ENCODE data around the gene CC2D1A.

CC2D1A gene

GRCh38 chr19:13955662-13956364 is 49.8 kb downstream of the CC2D1A start:
- Histone ChIP-seq H2AK5ac (ENCODE audit: low read length, severe bottlenecking) (no peak overlapping the region), H4K8ac (ENCODE audit: low read length) (no peak overlapping the region), H3K27ac (ENCODE audit: low read length, poor library complexity, severe bottlenecking) (no peak overlapping the region), H2BK5ac (ENCODE audit: low read depth, low read length, poor library complexity, severe bottlenecking) (no peak overlapping the region), H3K4me2 (ENCODE audit: low read length, poor library complexity, severe bottlenecking) (no peak overlapping the region), H2AFZ (ENCODE audit: low read depth, low read length) (no peak overlapping the region), H3K4me1 (ENCODE audit: control insufficient read depth, insufficient read depth, low read depth, low read length) (peaks cover 19% of the 10 kb centered on the region), H3K9me3 (ENCODE audit: control insufficient read depth, low read length) (no peaks in the 10 kb centered on the region), H3K4ac (ENCODE audit: low read depth in 1 of 2, low read length in 2 of 2) (no peak overlapping the region), H3K79me1 (replicated peaks; ENCODE audit: low read length, poor library complexity, severe bottlenecking) (peaks cover 44% of the 10 kb centered on the region), H2BK15ac (ENCODE audit: low read depth, poor library complexity, severe bottlenecking) (no peak overlapping the region), H3K27me3 (ENCODE audit: control insufficient read depth in 1 of 2, insufficient read depth in 1 of 2, low read length in 2 of 2) (no peaks in the 10 kb centered on the region), H2BK120ac (ENCODE audit: low read depth, low read length) (no peak overlapping the region), H3K18ac (ENCODE audit: low read depth in 1 of 2, low read length in 2 of 2) (no peak overlapping the region), H3K9ac (ENCODE audit: low read length) (no peak overlapping the region), H3K36me3 (ENCODE audit: control insufficient read depth in 1 of 2, insufficient read depth in 2 of 2, low read depth in 1 of 2, low read length in 2 of 2) (peaks cover 55 to 66% of the 10 kb centered on the region in 2 experiments), H3K14ac (ENCODE audit: low read length in 2 of 2) (no peak overlapping the region), H4K91ac (ENCODE audit: low read length) (no peak overlapping the region), H3K23ac (ENCODE audit: low read length in 2 of 2) (no peak overlapping the region), H3K4me3 (ENCODE audit: insufficient read depth in 1 of 2, low read depth in 1 of 2, low read length in 2 of 2) (no peak overlapping the region), H2BK12ac (ENCODE audit: low read length in 2 of 2) (no peak overlapping the region)
- WGBS = 97% methylated on average over 41 of the region's 42 CpGs
- DNase-seq = no peak

GRCh38 chr19:13956365-13956744 is 50.4 kb downstream of the CC2D1A start:
- no peak overlapping the region for H3K4me2 ChIP-seq (ENCODE audit: low read length, poor library complexity, severe bottlenecking)
- no peak overlapping the region for H2BK12ac ChIP-seq (ENCODE audit: low read length in 2 of 2)
- peaks cover 45% of the 10 kb centered on the region for H3K79me1 ChIP-seq (replicated peaks; ENCODE audit: low read length, poor library complexity, severe bottlenecking)
- H3K27ac ChIP-seq (ENCODE audit: low read length, poor library complexity, severe bottlenecking) = no peak overlapping the region
- peaks cover 19% of the 10 kb centered on the region for H3K4me1 ChIP-seq (ENCODE audit: control insufficient read depth, insufficient read depth, low read depth, low read length)
- H3K4ac ChIP-seq (ENCODE audit: low read depth in 1 of 2, low read length in 2 of 2) = no peak overlapping the region
- WGBS = 97% methylated on average over 16 of the region's 16 CpGs
- no peak overlapping the region for H2AK5ac ChIP-seq (ENCODE audit: low read length, severe bottlenecking)
- H3K14ac ChIP-seq (ENCODE audit: low read length in 2 of 2) = no peak overlapping the region
- H3K27me3 ChIP-seq (ENCODE audit: control insufficient read depth in 1 of 2, insufficient read depth in 1 of 2, low read length in 2 of 2) = no peaks in the 10 kb centered on the region
- no peaks in the 10 kb centered on the region for H3K9me3 ChIP-seq (ENCODE audit: control insufficient read depth, low read length)
- peaks cover 56 to 71% of the 10 kb centered on the region in 2 experiments for H3K36me3 ChIP-seq (ENCODE audit: control insufficient read depth in 1 of 2, insufficient read depth in 2 of 2, low read depth in 1 of 2, low read length in 2 of 2)
- H2BK5ac ChIP-seq (ENCODE audit: low read depth, low read length, poor library complexity, severe bottlenecking) = no peak overlapping the region
- no peak overlapping the region for H4K91ac ChIP-seq (ENCODE audit: low read length)
- H3K9ac ChIP-seq (ENCODE audit: low read length) = no peak overlapping the region
- no peak overlapping the region for H4K8ac ChIP-seq (ENCODE audit: low read length)
- DNase-seq = no peak
- no peak overlapping the region for H3K4me3 ChIP-seq (ENCODE audit: insufficient read depth in 1 of 2, low read depth in 1 of 2, low read length in 2 of 2)
- no peak overlapping the region for H3K18ac ChIP-seq (ENCODE audit: low read depth in 1 of 2, low read length in 2 of 2)
- no peak overlapping the region for H2AFZ ChIP-seq (ENCODE audit: low read depth, low read length)
- H2BK120ac ChIP-seq (ENCODE audit: low read depth, low read length) = no peak overlapping the region
- H3K23ac ChIP-seq (ENCODE audit: low read length in 2 of 2) = no peak overlapping the region
- H2BK15ac ChIP-seq (ENCODE audit: low read depth, poor library complexity, severe bottlenecking) = no peak overlapping the region

- H3K79me1 ChIP-seq (replicated peaks; ENCODE audit: low read length, poor library complexity, severe bottlenecking) = peaks cover 45% of the 10 kb centered on the region
- H2BK5ac ChIP-seq (ENCODE audit: low read depth, low read length, poor library complexity, severe bottlenecking) = no peak overlapping the region
- H3K9me3 ChIP-seq (ENCODE audit: control insufficient read depth, low read length) = no peaks in the 10 kb centered on the region
- H3K4me2 ChIP-seq (ENCODE audit: low read length, poor library complexity, severe bottlenecking) = no peak overlapping the region
- H4K8ac ChIP-seq (ENCODE audit: low read length) = no peak overlapping the region
- H3K36me3 ChIP-seq (ENCODE audit: control insufficient read depth in 1 of 2, insufficient read depth in 2 of 2, low read depth in 1 of 2, low read length in 2 of 2) = peaks cover 56 to 78% of the 10 kb centered on the region in 2 experiments
- H3K23ac ChIP-seq (ENCODE audit: low read length in 2 of 2) = no peak overlapping the region
- H3K9ac ChIP-seq (ENCODE audit: low read length) = no peak overlapping the region
- H3K14ac ChIP-seq (ENCODE audit: low read length in 2 of 2) = no peak overlapping the region
- WGBS = 94% methylated on average over 8 of the region's 8 CpGs
- no peak overlapping the region for H3K4ac ChIP-seq (ENCODE audit: low read depth in 1 of 2, low read length in 2 of 2)
- peaks cover 23% of the 10 kb centered on the region for H3K4me1 ChIP-seq (ENCODE audit: control insufficient read depth, insufficient read depth, low read depth, low read length)
- H3K27ac ChIP-seq (ENCODE audit: low read length, poor library complexity, severe bottlenecking) = no peak overlapping the region
- H3K27me3 ChIP-seq (ENCODE audit: control insufficient read depth in 1 of 2, insufficient read depth in 1 of 2, low read length in 2 of 2) = no peaks in the 10 kb centered on the region
- H3K4me3 ChIP-seq (ENCODE audit: insufficient read depth in 1 of 2, low read depth in 1 of 2, low read length in 2 of 2) = no peak overlapping the region
- H3K18ac ChIP-seq (ENCODE audit: low read depth in 1 of 2, low read length in 2 of 2) = no peak overlapping the region
- no peak for DNase-seq
- H2BK12ac ChIP-seq (ENCODE audit: low read length in 2 of 2) = no peak overlapping the region
- no peak overlapping the region for H2BK15ac ChIP-seq (ENCODE audit: low read depth, poor library complexity, severe bottlenecking)
- H2BK120ac ChIP-seq (ENCODE audit: low read depth, low read length) = no peak overlapping the region
- no peak overlapping the region for H4K91ac ChIP-seq (ENCODE audit: low read length)
- no peak overlapping the region for H2AK5ac ChIP-seq (ENCODE audit: low read length, severe bottlenecking)
- no peak overlapping the region for H2AFZ ChIP-seq (ENCODE audit: low read depth, low read length)
Measured at GRCh38 chr19:13957051-13957450, 51.0 kb downstream of the CC2D1A start.

GRCh38 chr19:13958043-13958442 is 52.0 kb downstream of the CC2D1A start:
- Histone ChIP-seq H3K36me3 (ENCODE audit: control insufficient read depth in 1 of 2, insufficient read depth in 2 of 2, low read depth in 1 of 2, low read length in 2 of 2) (peaks cover 56 to 85% of the 10 kb centered on the region in 2 experiments), H2BK5ac (ENCODE audit: low read depth, low read length, poor library complexity, severe bottlenecking) (no peak overlapping the region), H3K18ac (ENCODE audit: low read depth in 1 of 2, low read length in 2 of 2) (no peak overlapping the region), H3K79me1 (replicated peaks; ENCODE audit: low read length, poor library complexity, severe bottlenecking) (peaks cover 43% of the 10 kb centered on the region), H4K91ac (ENCODE audit: low read length) (no peak overlapping the region), H2AK5ac (ENCODE audit: low read length, severe bottlenecking) (no peak overlapping the region), H3K4me2 (ENCODE audit: low read length, poor library complexity, severe bottlenecking) (no peak overlapping the region), H2BK15ac (ENCODE audit: low read depth, poor library complexity, severe bottlenecking) (no peak overlapping the region), H2BK12ac (ENCODE audit: low read length in 2 of 2) (no peak overlapping the region), H3K9ac (ENCODE audit: low read length) (no peak overlapping the region), H3K27ac (ENCODE audit: low read length, poor library complexity, severe bottlenecking) (no peak overlapping the region), H4K8ac (ENCODE audit: low read length) (no peak overlapping the region), H3K27me3 (ENCODE audit: control insufficient read depth in 1 of 2, insufficient read depth in 1 of 2, low read length in 2 of 2) (no peaks in the 10 kb centered on the region), H3K4me3 (ENCODE audit: insufficient read depth in 1 of 2, low read depth in 1 of 2, low read length in 2 of 2) (no peak overlapping the region), H3K4ac (ENCODE audit: low read depth in 1 of 2, low read length in 2 of 2) (no peak overlapping the region), H2AFZ (ENCODE audit: low read depth, low read length) (no peak overlapping the region), H3K4me1 (ENCODE audit: control insufficient read depth, insufficient read depth, low read depth, low read length) (peaks cover 30% of the 10 kb centered on the region), H2BK120ac (ENCODE audit: low read depth, low read length) (no peak overlapping the region), H3K14ac (ENCODE audit: low read length in 2 of 2) (no peak overlapping the region), H3K23ac (ENCODE audit: low read length in 2 of 2) (no peak overlapping the region), H3K9me3 (ENCODE audit: control insufficient read depth, low read length) (no peaks in the 10 kb centered on the region)
- 95% methylated on average over 12 of the region's 12 CpGs for WGBS
- DNase-seq = no peak

Measured in mesenchymal stem cell (in vitro differentiated cells and primary cell).